Activated naive CD8-positive, alpha-beta T cell (primary cell): Measurements from ENCODE around the gene YES1.
"Not testable (repeated sequence)": the region's sequence is repeated elsewhere in the genome, so short reads cannot be mapped to it uniquely, and the experiment has no call there.

ENCODE experiments used
- H3K27ac Mint-ChIP-seq: one replicate; pipeline ENCODE4 v1.8.0; 2021; ENCODE audit warnings: mixed read lengths
- H3K27me3 Mint-ChIP-seq: one replicate; pipeline ENCODE4 v1.8.0; 2021; ENCODE audit warnings: mixed read lengths
- H3K36me3 Mint-ChIP-seq: one replicate; pipeline ENCODE4 v1.8.0; 2021; ENCODE audit warnings: mixed read lengths
- H3K4me1 Mint-ChIP-seq: one replicate; pipeline ENCODE4 v1.8.0; 2021; ENCODE audit warnings: low read depth, mixed read lengths
- H3K4me3 Mint-ChIP-seq: one replicate; pipeline ENCODE4 v1.8.0; 2021; ENCODE audit warnings: mild to moderate bottlenecking, mixed read lengths
- H3K9me3 Mint-ChIP-seq: one replicate; pipeline ENCODE4 v1.8.0; 2021; ENCODE audit warnings: low read depth, mixed read lengths

YES1 gene

GRCh38 chr18:811182-811891, 705 bp downstream of the YES1 start:
- peak overlapping the region; percentile 95 for H3K4me3 Mint-ChIP-seq

DNA sequence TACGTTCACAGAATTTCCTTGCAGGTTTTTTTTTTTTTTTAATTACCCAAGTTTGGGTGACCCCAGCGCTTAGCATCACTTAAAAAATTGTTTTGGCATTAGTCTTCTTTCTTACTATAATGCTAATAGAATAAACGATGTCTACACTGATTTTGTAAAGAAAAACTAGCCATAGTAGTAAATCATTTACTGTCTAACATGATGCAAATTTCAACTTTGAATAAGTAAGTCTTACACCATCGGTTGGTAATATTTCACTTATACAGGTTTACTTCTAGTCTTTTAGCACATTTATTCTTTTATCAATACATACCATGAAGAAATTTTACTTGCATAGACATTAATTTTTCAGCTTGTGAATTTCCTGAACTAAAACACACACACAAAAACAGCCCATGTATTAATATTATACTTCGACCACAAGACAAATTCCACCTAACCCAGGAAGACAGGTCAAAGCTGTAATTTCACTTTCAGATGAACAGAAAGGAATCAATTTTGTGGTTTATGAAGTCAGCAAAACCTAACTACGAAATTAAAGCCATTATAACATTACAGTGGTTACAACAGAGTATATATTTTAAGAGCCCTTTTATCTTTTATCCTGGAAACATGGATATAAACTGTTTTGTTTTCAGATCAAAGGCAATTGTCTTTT, 1.9 kb downstream of the YES1 start:
- Mint-ChIP-seq H3K4me3 (peak overlapping the region; percentile 95), H3K9me3 (no peaks in the 10 kb centered on the region), H3K4me1 (peaks cover 78% of the 10 kb centered on the region), H3K27me3 (no peaks in the 10 kb centered on the region), H3K27ac (peak overlapping the region; percentile 93), H3K36me3 (no peaks in the 10 kb centered on the region)

More at GRCh38 chr18:811182-811891, 705 bp downstream of the YES1 start:
- Mint-ChIP-seq H3K36me3 (no peaks in the 10 kb centered on the region), H3K9me3 (no peaks in the 10 kb centered on the region), H3K4me1 (peaks cover 71% of the 10 kb centered on the region), H3K27ac (peak overlapping the region; percentile 93), H3K27me3 (no peaks in the 10 kb centered on the region)

GRCh38 chr18:809228-809627, 2.8 kb downstream of the YES1 start:
- H3K9me3 Mint-ChIP-seq, H3K36me3 Mint-ChIP-seq, H3K27me3 Mint-ChIP-seq, H3K27ac Mint-ChIP-seq: not testable (repeated sequence)
- H3K4me1 Mint-ChIP-seq, result peaks cover 74% of the 10 kb centered on the region
- peak overlapping the region; percentile 95 for H3K4me3 Mint-ChIP-seq

DNA sequence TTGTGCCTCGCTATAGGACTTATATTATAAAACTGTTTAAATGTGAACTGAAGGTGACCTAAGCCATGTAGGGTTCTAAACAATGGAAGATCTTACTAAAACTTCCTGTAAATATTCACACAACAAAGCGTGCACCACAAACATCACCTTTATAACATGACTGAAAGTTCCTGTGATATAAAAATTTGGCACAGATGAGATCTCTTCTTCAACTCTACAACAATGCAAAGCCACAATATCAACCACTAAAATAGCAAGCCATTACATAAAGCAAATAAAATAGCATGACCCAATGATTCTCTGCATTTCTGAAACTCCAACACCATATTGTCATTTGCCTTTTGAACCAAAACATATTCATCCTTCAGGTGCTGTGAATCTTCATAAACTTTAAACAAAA, 3.5 kb downstream of the YES1 start:
- Mint-ChIP-seq H3K27me3 (no peaks in the 10 kb centered on the region), H3K9me3 (no peaks in the 10 kb centered on the region), H3K27ac (peak overlapping the region; percentile 3), H3K36me3 (no peaks in the 10 kb centered on the region), H3K4me1 (peaks cover 71% of the 10 kb centered on the region), H3K4me3 (peak overlapping the region; percentile 53)

GRCh38 chr18:808086-808485, 4.0 kb downstream of the YES1 start:
- H3K27ac Mint-ChIP-seq, result peak overlapping the region; percentile 3
- H3K4me1 Mint-ChIP-seq, result peaks cover 72% of the 10 kb centered on the region
- no peaks in the 10 kb centered on the region for H3K36me3 Mint-ChIP-seq
- H3K9me3 Mint-ChIP-seq, result no peaks in the 10 kb centered on the region
- H3K4me3 Mint-ChIP-seq, result peak overlapping the region; percentile 53
- H3K27me3 Mint-ChIP-seq, result no peaks in the 10 kb centered on the region

- H3K27ac Mint-ChIP-seq, result no peak overlapping the region
- H3K27me3 Mint-ChIP-seq, result no peaks in the 10 kb centered on the region
- no peaks in the 10 kb centered on the region for H3K36me3 Mint-ChIP-seq
- peaks cover 73% of the 10 kb centered on the region for H3K4me1 Mint-ChIP-seq
- H3K4me3 Mint-ChIP-seq, result peak overlapping the region; percentile 73
- no peaks in the 10 kb centered on the region for H3K9me3 Mint-ChIP-seq
Observed at GRCh38 chr18:805755-806110, 6.3 kb downstream of the YES1 start.

- H3K36me3 Mint-ChIP-seq, result peaks cover 2% of the 10 kb centered on the region
- peak overlapping the region; percentile 73 for H3K4me3 Mint-ChIP-seq
- H3K27ac Mint-ChIP-seq, result peak overlapping the region; percentile 46
- peaks cover 73% of the 10 kb centered on the region for H3K4me1 Mint-ChIP-seq
- H3K9me3 Mint-ChIP-seq, result no peaks in the 10 kb centered on the region
- H3K27me3 Mint-ChIP-seq, result no peaks in the 10 kb centered on the region
Observed at GRCh38 chr18:805008-805754, 6.9 kb downstream of the YES1 start.

DNA sequence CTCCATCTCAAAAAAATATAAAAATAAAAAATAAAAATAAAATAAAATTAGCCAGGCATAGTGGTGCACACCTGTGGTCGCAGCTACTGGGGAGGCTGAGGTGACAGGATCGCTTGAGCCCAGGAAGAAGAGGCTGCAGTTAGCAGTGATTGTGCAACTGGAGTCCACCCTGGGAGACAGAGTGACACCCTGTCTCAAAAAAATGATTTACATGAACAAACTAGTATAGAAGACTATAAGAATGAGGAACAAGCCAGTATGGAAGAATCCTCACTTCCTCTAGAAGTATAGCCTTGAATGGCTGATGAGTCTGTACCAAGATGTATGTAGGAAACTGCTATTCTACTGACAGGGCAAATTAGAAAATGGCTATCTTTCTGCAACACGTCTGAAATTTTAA, 10.9 kb downstream of the YES1 start:
- H3K4me1 Mint-ChIP-seq, result peaks cover 68% of the 10 kb centered on the region
- H3K4me3 Mint-ChIP-seq, result peak overlapping the region; percentile 17

GRCh38 chr18:799943-800342, 12.1 kb downstream of the YES1 start:
- Mint-ChIP-seq H3K27me3 (no peaks in the 10 kb centered on the region), H3K27ac (no peak overlapping the region), H3K4me1 (peaks cover 65% of the 10 kb centered on the region), H3K4me3 (no peak overlapping the region), H3K36me3 (peaks cover 7% of the 10 kb centered on the region), H3K9me3 (no peaks in the 10 kb centered on the region)

More for the DNA sequence above, 10.9 kb downstream of the YES1 start:
- H3K9me3 Mint-ChIP-seq, result no peaks in the 10 kb centered on the region
- H3K36me3 Mint-ChIP-seq, result peaks cover 7% of the 10 kb centered on the region
- H3K27me3 Mint-ChIP-seq, result no peaks in the 10 kb centered on the region
- no peak overlapping the region for H3K27ac Mint-ChIP-seq

DNA sequence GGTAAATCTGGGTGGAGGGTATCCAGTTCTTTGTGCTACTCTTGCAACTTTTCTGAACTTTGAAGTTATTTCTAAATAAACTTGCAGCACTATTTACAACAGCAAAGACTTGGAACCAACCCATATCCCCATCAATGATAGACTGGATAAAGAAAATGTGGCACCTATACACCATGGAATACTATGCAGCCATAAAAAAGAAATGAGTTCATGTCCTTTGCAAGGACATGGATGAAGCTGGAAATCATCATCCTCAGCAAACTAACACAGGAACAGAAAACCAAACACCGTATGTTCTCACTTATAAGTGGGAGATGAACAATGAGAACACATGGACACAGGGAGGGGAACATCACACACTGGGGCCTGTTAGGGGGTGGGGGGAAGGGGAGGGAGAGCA, 16.7 kb downstream of the YES1 start:
- not testable (repeated sequence) for H3K4me3 Mint-ChIP-seq, H3K27ac Mint-ChIP-seq, H3K27me3 Mint-ChIP-seq, H3K9me3 Mint-ChIP-seq, H3K36me3 Mint-ChIP-seq
- peaks cover 60% of the 10 kb centered on the region for H3K4me1 Mint-ChIP-seq

DNA sequence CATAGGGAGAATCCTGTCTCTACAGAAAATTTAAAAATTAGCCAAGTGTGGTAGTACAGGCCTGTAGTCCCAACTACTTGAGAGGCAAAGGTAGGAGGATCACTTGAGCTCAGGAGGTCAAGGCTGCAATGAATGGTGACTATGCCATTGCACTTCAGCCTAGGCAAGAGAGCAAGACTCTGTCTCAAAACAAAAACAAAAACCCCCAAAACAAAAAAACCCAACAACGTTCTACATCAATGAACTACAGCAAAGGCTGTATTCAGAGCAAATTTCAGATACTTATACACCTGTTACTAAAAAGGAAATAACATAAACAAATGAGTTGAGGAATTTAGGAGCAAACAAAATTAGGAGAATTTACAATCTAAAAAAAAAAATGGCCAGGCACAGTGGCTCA, 22.6 kb downstream of the YES1 start:
- Mint-ChIP-seq H3K4me1 (peaks cover 51% of the 10 kb centered on the region), H3K36me3 (peaks cover 9% of the 10 kb centered on the region), H3K27me3 (no peaks in the 10 kb centered on the region), H3K27ac (no peak overlapping the region), H3K9me3 (no peaks in the 10 kb centered on the region), H3K4me3 (no peak overlapping the region)

DNA sequence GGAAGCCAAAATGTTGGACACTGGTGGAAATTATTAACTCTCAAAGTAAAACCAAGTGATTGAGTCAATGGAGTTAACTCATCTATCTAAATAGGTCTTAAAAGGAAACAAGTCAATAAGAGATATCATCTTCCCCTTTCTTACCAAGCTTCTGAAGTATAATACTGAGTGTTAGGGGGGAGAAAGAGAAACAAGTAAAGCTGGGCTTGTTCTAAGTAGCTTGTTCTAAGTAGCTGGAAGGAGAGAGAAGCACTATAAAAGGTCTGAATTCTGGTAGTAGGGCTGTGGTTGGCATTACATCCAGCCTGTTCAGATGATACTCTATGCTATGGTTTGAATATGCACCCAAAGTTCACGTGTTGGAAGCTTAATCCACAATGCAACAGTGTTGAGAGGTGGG, 26.8 kb downstream of the YES1 start:
- peaks cover 56% of the 10 kb centered on the region for H3K4me1 Mint-ChIP-seq
- H3K36me3 Mint-ChIP-seq, result peaks cover 15% of the 10 kb centered on the region
- no peaks in the 10 kb centered on the region for H3K9me3 Mint-ChIP-seq
- no peaks in the 10 kb centered on the region for H3K27me3 Mint-ChIP-seq
- H3K4me3 Mint-ChIP-seq, result no peak overlapping the region
- H3K27ac Mint-ChIP-seq, result no peak overlapping the region

DNA sequence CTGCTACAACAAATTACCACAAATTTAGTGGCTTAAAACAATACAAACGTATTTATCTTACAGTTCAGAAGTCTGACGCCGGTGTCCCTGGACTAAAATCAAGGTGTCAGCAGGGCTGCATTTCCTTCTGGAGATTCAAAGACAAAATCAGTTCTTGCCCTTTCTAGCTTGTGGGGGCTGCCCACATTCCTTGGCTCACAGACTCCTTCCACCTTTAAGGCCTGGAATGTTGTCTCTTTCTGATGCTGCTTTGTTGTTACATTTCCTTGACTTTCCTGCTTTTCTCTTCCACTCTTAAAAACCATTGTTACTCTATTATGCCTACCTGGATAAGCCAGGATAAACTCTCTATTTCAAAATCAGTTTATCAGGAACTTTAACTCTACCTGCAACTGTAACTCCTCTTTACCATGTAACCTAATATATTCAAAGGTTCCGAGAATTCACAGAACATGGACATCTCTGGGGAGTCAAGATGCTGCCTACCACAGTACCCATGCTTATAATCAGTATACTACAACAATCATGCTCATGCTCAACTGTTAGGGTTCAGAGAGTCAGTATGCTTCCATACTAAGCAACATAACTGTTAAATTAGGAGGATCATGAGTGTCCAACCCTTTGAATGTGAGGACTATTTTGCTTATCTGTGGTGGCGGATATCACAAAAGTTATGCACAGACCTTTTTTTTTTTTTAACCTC, 27.4 kb downstream of the YES1 start:
- Mint-ChIP-seq H3K27me3 (no peaks in the 10 kb centered on the region), H3K4me1 (peaks cover 60% of the 10 kb centered on the region), H3K4me3 (no peak overlapping the region), H3K27ac (no peak overlapping the region), H3K9me3 (no peaks in the 10 kb centered on the region), H3K36me3 (peaks cover 15% of the 10 kb centered on the region)

- Mint-ChIP-seq H3K27me3 (no peaks in the 10 kb centered on the region), H3K4me3 (no peak overlapping the region), H3K4me1 (peaks cover 53% of the 10 kb centered on the region), H3K27ac (no peak overlapping the region), H3K9me3 (no peaks in the 10 kb centered on the region), H3K36me3 (peaks cover 12% of the 10 kb centered on the region)
Observed at GRCh38 chr18:778194-778927, 33.7 kb downstream of the YES1 start.
